GM06990 (cell line): ENCODE results near the gene SLMAP.

ENCODE experiments used
- DNase-seq: peaks from one replicate; pipeline ENCODE4 v3.0.0-alpha.2; 2011; ENCODE audit not compliant: insufficient read length; ENCODE audit errors: extremely low read depth
- H3K27me3 ChIP-seq: replicated peaks from 2 replicates; pipeline ENCODE4 v1.6.0; 2011; ENCODE audit warnings: low read length; ENCODE audit not compliant: control insufficient read depth, insufficient read depth
- H3K36me3 ChIP-seq: 2 replicates; pipeline ENCODE4 v1.5.1; 2011; ENCODE audit warnings: low read length; ENCODE audit not compliant: control insufficient read depth, insufficient read depth
- H3K4me3 ChIP-seq: replicated peaks from 2 replicates; pipeline ENCODE4 v1.5.1; 2011; ENCODE audit warnings: low read depth, mild to moderate bottlenecking, control low read depth, low read length
- TF ChIP-seq, protein P1 (sequence below): IDR thresholded peaks from 2 replicates; pipeline ENCODE4 v1.5.1; 2011; ENCODE audit warnings: low read length, control low read depth, mild to moderate bottlenecking, inconsistent platforms; ENCODE audit not compliant: insufficient read depth, poor library complexity, severe bottlenecking

Gene SLMAP

DNA sequence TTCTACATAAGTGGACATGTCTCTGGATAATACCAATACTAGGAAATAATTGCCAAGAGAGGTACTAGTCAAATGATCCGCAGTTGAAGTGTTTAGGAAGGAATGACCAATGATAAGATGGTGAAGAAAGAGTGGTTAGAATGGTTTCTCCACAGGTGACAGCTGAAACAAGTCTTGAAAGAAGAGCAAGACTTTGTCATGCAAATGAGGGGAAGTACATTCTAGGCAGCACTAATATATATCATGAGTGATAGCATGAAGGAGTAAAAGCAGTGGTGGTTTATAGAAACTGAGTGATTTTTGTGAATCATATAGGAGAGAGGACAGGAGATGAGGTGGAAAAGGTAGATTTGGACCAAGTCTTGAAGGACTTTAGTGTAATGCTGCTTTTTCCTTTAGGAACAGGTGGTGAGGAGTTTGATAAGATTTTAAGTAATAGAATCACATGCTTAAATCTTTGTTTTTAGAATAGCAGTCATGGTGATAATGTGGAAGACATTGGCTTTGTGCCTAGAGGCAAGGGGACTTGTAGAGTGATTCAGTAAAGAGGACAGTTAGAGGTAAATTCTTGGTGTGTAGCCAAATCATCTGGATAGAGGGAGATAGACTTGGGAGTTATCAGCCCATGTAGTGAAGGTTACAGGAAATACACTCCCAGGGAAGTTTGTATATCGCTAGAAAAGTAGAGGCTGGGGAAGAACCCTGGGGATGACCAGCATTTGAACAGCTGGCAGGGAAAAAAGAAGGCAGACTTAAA lies 31.9 kb downstream of the SLMAP start:
- TF ChIP-seq, protein P1, sequence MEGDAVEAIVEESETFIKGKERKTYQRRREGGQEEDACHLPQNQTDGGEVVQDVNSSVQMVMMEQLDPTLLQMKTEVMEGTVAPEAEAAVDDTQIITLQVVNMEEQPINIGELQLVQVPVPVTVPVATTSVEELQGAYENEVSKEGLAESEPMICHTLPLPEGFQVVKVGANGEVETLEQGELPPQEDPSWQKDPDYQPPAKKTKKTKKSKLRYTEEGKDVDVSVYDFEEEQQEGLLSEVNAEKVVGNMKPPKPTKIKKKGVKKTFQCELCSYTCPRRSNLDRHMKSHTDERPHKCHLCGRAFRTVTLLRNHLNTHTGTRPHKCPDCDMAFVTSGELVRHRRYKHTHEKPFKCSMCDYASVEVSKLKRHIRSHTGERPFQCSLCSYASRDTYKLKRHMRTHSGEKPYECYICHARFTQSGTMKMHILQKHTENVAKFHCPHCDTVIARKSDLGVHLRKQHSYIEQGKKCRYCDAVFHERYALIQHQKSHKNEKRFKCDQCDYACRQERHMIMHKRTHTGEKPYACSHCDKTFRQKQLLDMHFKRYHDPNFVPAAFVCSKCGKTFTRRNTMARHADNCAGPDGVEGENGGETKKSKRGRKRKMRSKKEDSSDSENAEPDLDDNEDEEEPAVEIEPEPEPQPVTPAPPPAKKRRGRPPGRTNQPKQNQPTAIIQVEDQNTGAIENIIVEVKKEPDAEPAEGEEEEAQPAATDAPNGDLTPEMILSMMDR: no peak
- Histone ChIP-seq H3K27me3 (no peaks in the 10 kb centered on the region), H3K4me3 (no peak overlapping the region; the same call in 1 of the 2 replicates), H3K36me3 (no peaks in the 10 kb centered on the region)
- peak; percentile 56 for DNase-seq

DNA sequence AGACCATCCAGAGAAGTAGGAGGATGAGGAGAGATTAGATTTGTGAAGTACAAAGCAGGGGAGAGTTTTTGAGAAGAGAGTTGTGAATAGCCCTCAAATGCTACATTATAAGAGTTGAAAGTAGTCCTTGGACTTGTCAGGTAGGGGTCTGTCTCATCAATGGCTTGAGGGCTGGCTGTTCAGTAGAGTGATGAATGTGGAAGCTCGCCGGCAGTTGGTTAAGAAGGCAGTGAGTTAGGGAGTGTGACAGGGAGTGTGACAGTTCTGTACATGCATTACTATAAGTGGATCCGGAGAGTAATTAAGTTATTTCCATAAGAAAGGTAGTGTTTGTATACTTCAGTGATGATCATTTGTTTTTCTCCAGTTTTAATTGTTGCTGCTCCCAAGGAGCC lies 32.5 kb downstream of the SLMAP start:
- DNase-seq: no peak
- H3K36me3 ChIP-seq: no peaks in the 10 kb centered on the region
- H3K27me3 ChIP-seq: no peaks in the 10 kb centered on the region
- TF ChIP-seq, protein P1: no peak
- no peak overlapping the region for H3K4me3 ChIP-seq

GRCh38 chr3:57791245-57791644 lies 35.1 kb downstream of the SLMAP start:
- Histone ChIP-seq H3K4me3 (no peak overlapping the region), H3K27me3 (no peaks in the 10 kb centered on the region), H3K36me3 (no peaks in the 10 kb centered on the region)
- TF ChIP-seq, protein P1: no peak
- no peak for DNase-seq

DNA sequence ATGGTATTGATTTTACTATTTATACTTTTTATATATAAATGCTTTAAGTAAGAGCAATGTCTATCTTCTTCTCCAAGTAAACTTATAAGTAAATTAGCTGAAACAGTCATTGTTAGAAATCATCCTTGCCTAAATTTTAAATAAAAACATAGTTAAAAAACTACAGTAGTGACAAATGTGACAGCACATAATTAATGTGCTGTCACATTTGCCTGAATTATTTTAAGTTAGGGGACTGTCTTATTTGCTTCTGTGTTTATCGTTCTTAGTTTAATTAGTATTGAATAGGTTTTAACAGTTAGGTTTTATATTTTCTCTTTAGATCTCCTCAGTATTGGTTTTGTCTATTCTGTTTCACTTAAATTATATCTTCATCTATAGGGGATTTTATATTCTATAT lies 36.1 kb downstream of the SLMAP start:
- H3K27me3 ChIP-seq: no peaks in the 10 kb centered on the region
- no peak overlapping the region for H3K4me3 ChIP-seq
- TF ChIP-seq, protein P1: no peak
- DNase-seq: no peak
- no peaks in the 10 kb centered on the region for H3K36me3 ChIP-seq

DNA sequence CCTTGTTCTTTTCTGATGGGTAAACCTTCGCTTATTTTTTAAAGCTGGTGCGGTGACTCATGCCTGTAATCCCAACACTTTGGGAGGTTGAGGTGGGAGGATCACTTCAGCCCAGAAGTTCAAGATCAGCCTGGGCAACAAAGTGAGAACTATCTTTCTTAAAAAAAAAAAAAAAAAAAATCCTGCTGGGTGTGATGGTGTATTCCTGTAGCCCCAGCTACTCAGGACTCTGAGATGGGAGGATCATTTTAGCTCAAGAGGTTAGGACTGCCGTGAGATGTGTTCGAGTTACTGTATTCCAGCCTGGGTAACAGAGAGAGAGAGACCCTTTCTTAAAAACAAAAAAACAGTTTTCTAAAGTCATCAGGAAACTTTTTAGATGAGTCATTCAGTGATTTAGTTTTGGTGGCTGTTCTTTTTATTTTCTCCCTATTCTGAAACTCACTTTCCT lies 37.7 kb downstream of the SLMAP start:
- no peaks in the 10 kb centered on the region for H3K36me3 ChIP-seq
- no peaks in the 10 kb centered on the region for H3K27me3 ChIP-seq
- peak; percentile 13 for DNase-seq
- no peak overlapping the region for H3K4me3 ChIP-seq
- TF ChIP-seq, protein P1: no peak
